ENCODE data around the gene NDFIP1.
A peak's percentile ranks its signal among the peaks of the same experiment; 100 is the strongest.

NDFIP1 gene

DNA sequence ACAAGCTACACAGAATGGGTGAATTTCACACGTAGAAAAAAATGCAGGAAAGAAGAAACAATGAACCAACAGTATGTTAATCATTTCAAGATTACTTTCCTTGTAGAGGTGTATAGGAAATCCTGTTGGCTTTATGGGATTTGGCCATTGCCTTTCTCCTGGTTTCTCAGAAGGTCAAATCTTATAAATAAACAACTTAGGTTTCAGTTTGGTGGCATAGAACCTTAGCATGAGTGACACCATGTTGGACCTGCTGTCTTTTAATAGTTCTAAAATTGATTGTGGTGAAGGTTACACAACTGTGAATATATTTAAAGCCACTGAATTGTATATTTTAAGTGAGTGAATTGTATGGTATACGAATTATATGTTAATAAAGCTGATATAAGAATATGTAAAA lies 16.7 kb upstream of the NDFIP1 start:
- no peak for DNase-seq (ENCODE audit: low read depth)

DNA sequence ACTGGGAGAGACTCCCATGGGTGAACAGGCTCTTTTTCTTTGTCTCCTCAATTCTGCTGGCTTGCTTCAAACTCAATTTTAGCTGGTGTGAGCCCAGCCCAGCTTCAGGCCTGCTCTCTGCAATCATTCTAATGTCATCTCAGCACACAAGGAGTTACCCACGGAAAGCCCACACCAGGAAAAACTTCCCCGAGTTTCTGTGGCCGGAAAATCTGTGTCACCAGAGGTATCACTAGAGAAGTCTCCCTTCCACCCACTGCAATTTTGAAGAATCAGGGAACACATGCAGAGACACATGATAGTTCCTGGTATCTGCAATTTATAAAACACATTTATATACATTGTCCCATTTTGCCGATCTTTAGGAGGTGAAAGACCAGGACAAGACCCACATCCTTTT lies 13.5 kb upstream of the NDFIP1 start:
- DNase-seq (ENCODE audit: low read depth): peak; percentile 62

GRCh38 chr5:142095651-142096330 lies 12.8 kb upstream of the NDFIP1 start:
- peak; percentile 71 for DNase-seq (ENCODE audit: low read depth)

GRCh38 chr5:142096382-142096781 lies 12.2 kb upstream of the NDFIP1 start:
- no peak for DNase-seq (ENCODE audit: low read depth)

DNA sequence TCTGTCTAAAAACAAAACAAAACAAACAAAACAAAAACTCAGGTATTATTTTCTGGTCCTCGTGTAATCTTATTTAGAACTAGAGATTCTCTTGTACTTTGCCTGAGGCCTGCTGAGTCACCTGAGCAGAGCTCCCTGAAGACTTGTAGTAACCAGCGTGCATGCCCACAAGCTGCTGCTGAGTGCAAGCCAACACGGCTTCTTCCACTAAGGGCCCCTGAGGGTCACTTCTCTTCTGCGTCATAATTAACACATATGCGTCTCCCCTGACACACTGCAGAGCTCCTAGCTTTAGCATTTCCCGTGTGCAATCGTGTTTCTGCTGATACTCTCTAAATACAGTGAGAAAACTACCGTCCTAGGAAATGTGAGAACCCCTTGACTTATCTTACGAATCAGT lies 10.9 kb upstream of the NDFIP1 start:
- DNase-seq (ENCODE audit: low read depth): no peak

GRCh38 chr5:142098275-142098674 lies 10.3 kb upstream of the NDFIP1 start:
- no peak for DNase-seq (ENCODE audit: low read depth)

DNA sequence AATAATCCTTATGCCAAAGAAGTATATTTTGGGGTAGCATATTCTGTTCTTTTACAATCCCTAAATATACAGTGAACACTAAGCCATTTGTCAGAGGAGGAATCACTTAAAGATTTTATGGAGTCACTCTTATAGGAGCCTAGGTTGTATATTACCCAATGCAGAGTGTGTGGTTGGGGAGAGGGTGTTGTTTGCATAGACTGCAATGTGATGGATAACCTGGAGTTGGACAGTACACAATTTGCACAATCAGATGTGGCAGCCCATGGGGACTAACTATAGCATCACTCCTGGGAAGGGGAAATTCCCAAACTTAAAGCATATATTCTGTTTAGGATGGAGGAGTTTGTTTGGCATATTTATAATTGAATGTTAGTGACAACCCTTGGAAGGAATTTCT lies 9.6 kb upstream of the NDFIP1 start:
- no peak for DNase-seq (ENCODE audit: low read depth)

DNA sequence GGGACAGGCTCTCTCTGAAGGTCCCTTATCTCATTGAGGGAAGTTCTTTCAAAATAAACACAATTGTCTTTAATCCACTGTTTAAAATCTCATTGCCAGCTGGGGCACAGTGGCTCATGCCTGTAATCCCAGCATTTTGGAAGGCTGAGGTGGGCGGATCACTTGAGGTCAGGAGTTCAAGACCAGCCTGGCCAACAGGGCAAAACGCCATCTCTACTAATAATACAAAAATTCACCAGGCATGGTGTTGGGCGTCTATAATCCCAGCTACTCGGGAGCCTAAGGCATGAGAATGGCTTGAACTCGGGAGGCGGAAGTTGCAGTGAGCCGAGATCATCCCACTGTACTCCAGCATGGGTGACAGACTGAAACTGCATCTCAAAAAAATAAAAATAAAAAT lies 8.3 kb upstream of the NDFIP1 start:
- DNase-seq (ENCODE audit: low read depth): no peak

- DNase-seq (ENCODE audit: low read depth): no peak
Observed at GRCh38 chr5:142102980-142103740, 5.4 kb upstream of the NDFIP1 start.

- DNase-seq (ENCODE audit: low read depth): no peak
Observed at GRCh38 chr5:142104491-142104890, 4.1 kb upstream of the NDFIP1 start.

- no peak for DNase-seq (ENCODE audit: low read depth)
Observed at GRCh38 chr5:142106061-142106460, 2.5 kb upstream of the NDFIP1 start.

GRCh38 chr5:142107036-142107735 lies 1.4 kb upstream of the NDFIP1 start:
- DNase-seq (ENCODE audit: low read depth): no peak

DNA sequence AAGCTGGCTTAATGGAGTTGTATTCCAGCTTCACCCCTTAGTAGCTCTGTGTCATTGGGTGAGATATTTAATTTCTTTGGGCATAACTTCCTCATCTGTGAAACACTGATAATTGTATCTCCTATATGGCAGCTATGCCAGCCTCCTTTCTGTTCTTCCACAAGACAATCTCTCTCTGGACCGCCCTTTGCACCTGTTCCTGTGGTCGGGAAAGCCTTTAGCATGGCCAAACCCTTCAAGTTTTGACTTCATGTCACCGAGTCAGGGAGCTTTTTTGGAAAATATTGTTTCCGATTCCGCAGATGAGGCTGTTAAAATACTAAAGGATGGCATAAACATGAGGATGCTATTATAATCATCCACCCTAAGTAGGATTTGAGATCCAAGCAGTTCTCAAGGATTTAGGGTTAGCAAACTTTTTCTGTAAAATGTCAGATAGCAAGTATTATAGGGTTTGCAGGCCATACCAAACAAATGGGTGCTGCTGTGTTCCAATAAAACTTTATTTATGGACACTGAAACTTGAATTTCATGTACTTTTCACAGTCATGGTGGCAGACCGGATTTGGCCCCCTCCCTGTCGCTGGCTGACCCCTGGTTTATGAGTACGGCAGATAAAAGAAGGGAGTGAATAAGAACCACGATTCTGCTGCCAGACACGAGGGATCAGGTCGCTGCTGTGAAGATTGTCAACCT lies 695 bp upstream of the NDFIP1 start:
- DNase-seq (ENCODE audit: low read depth): no peak

- no peak for DNase-seq (ENCODE audit: low read depth)
Observed at GRCh38 chr5:142109331-142110045, 909 bp downstream of the NDFIP1 start.

- DNase-seq (ENCODE audit: low read depth): no peak
Observed at GRCh38 chr5:142110046-142110531, 1.5 kb downstream of the NDFIP1 start.

DNA sequence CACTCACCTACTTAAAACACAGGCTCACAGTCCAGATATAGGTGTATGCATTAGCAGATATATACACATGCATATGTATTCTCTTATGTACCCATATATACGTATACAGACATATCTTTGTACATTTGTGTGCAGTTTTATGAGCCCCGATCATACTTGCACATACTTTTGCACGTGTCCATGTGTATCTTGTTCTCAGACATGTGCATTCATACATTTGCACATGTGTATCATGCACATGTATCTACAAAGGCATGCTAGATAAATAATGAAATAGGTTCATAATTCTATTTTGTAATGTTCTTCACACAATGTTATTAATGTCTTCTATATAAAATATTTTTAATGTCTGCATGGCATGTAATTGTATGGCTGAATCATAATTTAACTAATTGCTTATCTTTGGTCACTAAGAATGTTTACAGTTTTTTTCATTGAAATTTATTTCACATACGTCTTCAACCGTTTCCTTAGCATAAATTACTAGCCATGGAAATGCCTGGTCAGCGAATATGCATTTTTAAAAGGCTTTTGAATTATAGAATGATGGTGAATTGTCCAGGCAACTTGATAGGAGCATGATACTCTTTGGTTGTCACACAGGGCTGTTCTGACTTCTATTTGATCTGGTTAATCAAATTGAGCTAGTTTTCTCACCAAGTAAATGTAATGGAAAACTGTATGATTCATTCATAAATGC lies 2.6 kb downstream of the NDFIP1 start:
- no peak for DNase-seq (ENCODE audit: low read depth)

DNA sequence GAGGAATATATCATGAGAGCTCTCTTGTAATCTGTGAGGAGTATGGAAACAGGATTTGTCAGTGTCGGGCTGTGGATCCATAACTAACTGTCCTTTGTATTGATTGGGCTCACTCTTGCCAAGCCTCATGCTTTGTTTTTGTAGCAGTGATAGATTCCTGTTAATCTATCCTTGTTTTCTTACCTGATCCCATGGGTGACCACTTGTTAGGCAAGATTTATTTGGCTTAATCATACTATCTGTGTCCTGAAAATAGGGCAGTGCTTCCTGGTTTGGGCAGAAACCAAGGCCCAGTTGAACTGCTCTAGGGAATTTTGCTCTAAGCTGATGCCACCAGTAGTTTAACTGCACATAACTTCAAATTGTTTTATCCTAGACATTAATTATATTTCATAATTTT lies 6.1 kb downstream of the NDFIP1 start:
- DNase-seq (ENCODE audit: low read depth): no peak

DNA sequence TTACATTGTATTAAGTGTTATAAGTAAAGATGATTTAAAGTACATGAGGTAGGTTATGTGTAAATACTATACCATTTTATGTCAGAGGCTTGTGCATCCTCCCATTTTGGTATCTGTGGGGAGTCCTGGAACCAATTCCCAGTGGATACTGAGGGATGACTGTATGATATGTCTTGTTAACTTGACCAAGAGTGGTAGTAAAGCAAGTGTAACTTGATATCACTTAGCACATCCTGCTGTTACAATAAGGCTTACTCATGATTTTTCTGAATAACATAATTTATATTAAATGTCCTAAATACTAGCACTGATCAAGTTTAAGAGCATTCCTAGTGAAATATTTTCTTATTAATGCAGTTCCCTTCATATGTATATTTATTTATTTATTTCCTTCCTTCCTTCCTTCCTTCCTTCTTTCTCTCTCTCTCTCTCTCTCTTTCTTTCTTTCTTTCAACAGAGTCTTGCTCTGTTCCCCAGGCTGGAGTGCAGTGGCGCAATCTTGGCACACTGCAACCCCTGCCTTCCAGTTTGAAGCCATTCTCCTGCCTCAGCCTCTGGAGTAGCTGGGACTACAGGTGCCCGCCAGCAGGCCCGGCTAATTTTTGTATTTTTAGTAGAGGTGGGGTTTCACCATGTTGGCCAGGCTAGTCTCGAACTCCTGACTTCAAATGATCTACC lies 7.5 kb downstream of the NDFIP1 start:
- no peak for DNase-seq (ENCODE audit: low read depth)

GRCh38 chr5:142117579-142118151 lies 9.1 kb downstream of the NDFIP1 start:
- no peak for DNase-seq (ENCODE audit: low read depth)

DNA sequence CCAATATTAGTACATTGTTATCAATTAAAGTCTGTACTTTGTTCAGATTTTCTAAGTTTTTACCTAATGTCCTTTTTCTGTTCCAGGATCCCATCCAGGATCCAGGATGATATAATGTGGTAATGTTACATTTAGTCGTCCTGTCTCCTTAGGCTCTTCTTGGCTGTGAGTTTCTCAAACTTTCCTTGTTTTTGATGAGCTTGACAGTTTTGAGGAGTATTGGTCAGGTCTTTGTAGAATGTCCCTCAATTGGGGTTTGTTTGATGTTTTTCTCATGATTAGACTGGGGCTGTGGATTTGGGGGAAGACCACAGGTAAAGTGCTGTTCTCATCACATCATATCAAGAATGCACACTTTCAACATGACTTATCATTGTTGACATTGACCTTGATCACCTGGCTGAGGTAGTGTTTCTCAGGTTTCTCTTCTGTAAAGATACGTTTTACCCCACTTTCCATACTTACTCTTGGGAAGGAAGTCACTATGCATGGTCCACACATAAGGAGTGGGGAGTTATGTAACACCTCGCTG lies 9.6 kb downstream of the NDFIP1 start:
- no peak for DNase-seq (ENCODE audit: low read depth)
